GM12878 (cell line): ENCODE data around the gene FIZ1. TPM values are rescaled to one million over a fixed set of nuclear protein-coding genes. Genes with fewer than 3 reads are reported as not detected.

Experiments used
- ATAC-seq: fragments of 200-7000 bp; cut with Tn5 transposase; 3 replicates; pipeline ENCODE4 v1.9.1; 2020; ENCODE audit warnings: mild to moderate bottlenecking, moderate library complexity
- BruUV-seq: library from RNA; stranded (reverse); fragments of 400-500 nt; replicated peaks from 2 replicates; lab custom pipeline; 2021; lab: Mats Ljungman, UMichigan
- CTCF ChIA-PET: fragments of 300-600 bp; sonication (Branson Sonifier 250); formaldehyde crosslinking; extraction: SDS; loops from one replicate; lab custom pipeline; 2021; ENCODE audit warnings: inconsistent platforms; lab: Yijun Ruan, JAX
- POLR2A ChIA-PET: fragments of 350-600 bp; formaldehyde crosslinking; extraction: SDS; loops from one replicate; lab custom pipeline; 2021; ENCODE audit warnings: inconsistent platforms; lab: Charles Lee
- RAD21 ChIA-PET: fragments of 300-600 bp; sonication (Branson Sonifier 250); formaldehyde crosslinking; loops from one replicate; lab custom pipeline; 2023; ENCODE audit warnings: antibody characterized with exemption; ENCODE audit not compliant: unreplicated experiment; lab: Charles Lee
- SMC1A ChIA-PET: fragments of 300-600 bp; sonication (Branson Sonifier 250); formaldehyde crosslinking; loops from one replicate; lab custom pipeline; 2023; ENCODE audit not compliant: unreplicated experiment, uncharacterized antibody; lab: Charles Lee
- DNase-seq: peaks from one replicate; pipeline ENCODE4 v3.0.0-alpha.2; 2011; ENCODE audit warnings: low read depth, low spot score
- FAIRE-seq: peaks from 3 replicates; lab custom pipeline; 2011; peaks lifted over from hg19 to GRCh38; lab: Jason Lieb, UNC
- H2AFZ ChIP-seq: 2 replicates; pipeline ENCODE4 v1.6.0; 2011; ENCODE audit warnings: low read depth, low read length, control low read depth; ENCODE audit not compliant: control insufficient read depth
- H3K27ac ChIP-seq: 2 replicates; pipeline ENCODE4 v1.5.1; 2011; ENCODE audit warnings: control low read depth; ENCODE audit not compliant: control insufficient read depth, insufficient read depth
- H3K27me3 ChIP-seq, 2 experiments: replicated peaks in 1 of 2; 2 replicates each; pipeline versions ENCODE4 v1.6.0 to v1.6.1; 2011; ENCODE audit warnings: low read length in 1 of 2; ENCODE audit not compliant: control insufficient read depth in 2 of 2, insufficient read depth in 2 of 2
- H3K36me3 ChIP-seq, 2 experiments: 2 replicates each; pipeline ENCODE4 v1.5.1; 2011; ENCODE audit warnings: low read length in 1 of 2; ENCODE audit not compliant: control insufficient read depth in 2 of 2, insufficient read depth in 2 of 2
- H3K4me1 ChIP-seq: 2 replicates; pipeline ENCODE4 v1.6.1; 2011; ENCODE audit warnings: mild to moderate bottlenecking, low read length, moderate library complexity, mixed read lengths; ENCODE audit not compliant: control insufficient read depth, insufficient read depth
- H3K4me2 ChIP-seq: 2 replicates; pipeline ENCODE4 v1.6.0; 2011; ENCODE audit warnings: control low read depth; ENCODE audit not compliant: control insufficient read depth, insufficient read depth
- H3K4me3 ChIP-seq: fragments of 200-600 bp; sonication (generic); 2 replicates; pipeline ENCODE4 v1.5.1; 2016
- H3K79me2 ChIP-seq: 2 replicates; pipeline ENCODE4 v1.6.0; 2011; ENCODE audit warnings: low read length; ENCODE audit not compliant: control insufficient read depth, insufficient read depth
- H3K9ac ChIP-seq: 2 replicates; pipeline ENCODE4 v1.8.0; 2011; ENCODE audit warnings: low read length, control low read depth, mixed read lengths; ENCODE audit not compliant: control insufficient read depth, insufficient read depth
- H3K9me3 ChIP-seq: replicated peaks from 3 replicates; pipeline ENCODE4 v1.5.1; 2011; ENCODE audit warnings: mild to moderate bottlenecking, low read length; ENCODE audit not compliant: control insufficient read depth, insufficient read depth
- H4K20me1 ChIP-seq: 2 replicates; pipeline ENCODE4 v1.6.0; 2011; ENCODE audit not compliant: control insufficient read depth, insufficient read depth
- CBFB ChIP-seq: IDR thresholded peaks from 2 replicates; pipeline ENCODE4 v1.6.1; 2016; ENCODE audit warnings: antibody characterized with exemption, low read depth
- EP300 ChIP-seq, 2 experiments: fragments of 150-350 bp in 1 of 2; IDR thresholded peaks; 2 replicates each; pipeline ENCODE4 v1.6.1; 2011 to 2012; ENCODE audit warnings: low read depth in 2 of 2, low read length in 2 of 2, borderline replicate concordance in 1 of 2, improper control_type of control experiment in 1 of 2, inconsistent platforms in 1 of 2; ENCODE audit not compliant: control insufficient read depth in 1 of 2
- JUND ChIP-seq: IDR thresholded peaks from 2 replicates; pipeline ENCODE4 v1.6.1; 2012; ENCODE audit warnings: low read depth, mild to moderate bottlenecking, low read length, improper control_type of control experiment, moderate library complexity
- MTA2 ChIP-seq: fragments of 450-650 bp; IDR thresholded peaks from 2 replicates; pipeline ENCODE4 v1.6.1; 2016; ENCODE audit warnings: low read depth, mild to moderate bottlenecking, moderate library complexity
- MTA3 ChIP-seq: IDR thresholded peaks from 2 replicates; pipeline ENCODE4 v1.6.1; 2012; ENCODE audit warnings: low read length, inconsistent platforms, borderline replicate concordance
- MXI1 ChIP-seq: fragments of 150-350 bp; IDR thresholded peaks from 2 replicates; pipeline ENCODE4 v1.6.1; 2011; ENCODE audit warnings: low read depth, mild to moderate bottlenecking, inconsistent platforms, low read length, improper control_type of control experiment
- NBN ChIP-seq: fragments of 450-650 bp; IDR thresholded peaks from 2 replicates; pipeline ENCODE4 v1.6.1; 2016
- NR2F1 ChIP-seq: fragments of 450-650 bp; conservative IDR thresholded peaks from 2 replicates; pipeline ENCODE4 v1.6.1; 2017; ENCODE audit warnings: mild to moderate bottlenecking
- PML ChIP-seq: IDR thresholded peaks from 2 replicates; pipeline ENCODE4 v1.6.1; 2012; ENCODE audit warnings: low read length, inconsistent platforms
- POLR2A ChIP-seq: IDR thresholded peaks from 2 replicates; pipeline ENCODE4 v1.6.1; 2011; ENCODE audit warnings: low read depth, mild to moderate bottlenecking, low read length
- POLR2AphosphoS2 ChIP-seq: IDR thresholded peaks from 2 replicates; pipeline ENCODE4 v1.6.1; 2011; ENCODE audit warnings: low read depth, mild to moderate bottlenecking, low read length, improper control_type of control experiment, moderate library complexity
- POU2F2 ChIP-seq: IDR thresholded peaks from 3 replicates; pipeline ENCODE4 v1.6.1; 2011; ENCODE audit warnings: low read depth, mild to moderate bottlenecking, low read length, borderline replicate concordance
- SIN3A ChIP-seq: IDR thresholded peaks from 2 replicates; pipeline ENCODE4 v1.6.1; 2012; ENCODE audit warnings: low read depth, low read length, improper control_type of control experiment
- SMC3 ChIP-seq: IDR thresholded peaks from 2 replicates; pipeline ENCODE4 v1.6.1; 2011; ENCODE audit warnings: low read length, improper control_type of control experiment, borderline replicate concordance
- SUZ12 ChIP-seq: fragments of 200-600 bp; sonication (generic); IDR thresholded peaks from one replicate; pipeline ENCODE4 v1.6.1; 2018; ENCODE audit warnings: antibody characterized with exemption, mild to moderate bottlenecking; ENCODE audit not compliant: unreplicated experiment
- TBL1XR1 ChIP-seq: IDR thresholded peaks from 2 replicates; pipeline ENCODE4 v1.6.1; 2012; ENCODE audit warnings: low read depth, low read length, improper control_type of control experiment
- ZNF217 ChIP-seq: fragments of 450-650 bp; IDR thresholded peaks from 2 replicates; pipeline ENCODE4 v1.6.1; 2017; ENCODE audit warnings: antibody characterized with exemption, mild to moderate bottlenecking
- ZNF384 ChIP-seq: IDR thresholded peaks from 2 replicates; pipeline ENCODE4 v1.6.1; 2012; ENCODE audit warnings: low read depth, mild to moderate bottlenecking, low read length, improper control_type of control experiment, borderline replicate concordance
- WGBS: methylation state at CpG from one replicate; pipeline ENCODE4 v1.1.6; 2016; ENCODE audit warnings: low lambda C conversion rate; ENCODE audit not compliant: insufficient replicate concordance, insufficient coverage; ENCODE audit errors: missing lambda C conversion rate; 5-methylcytosine and 5-hydroxymethylcytosine counted together
- in situ Hi-C: fragments of 300-500 bp; cut with MboI; formaldehyde crosslinking; loops from 9 replicates; pipeline ENCODE4 v1.14.3; 2018; ENCODE audit warnings: mixed read lengths
- intact Hi-C: fragments of 100-400 bp; cut with micrococcal nuclease; formaldehyde crosslinking; loops from one replicate; pipeline ENCODE4 v1.14.2; 2022; ENCODE audit not compliant: unreplicated experiment
- polyA plus RNA-seq, 11 experiments: library from polyadenylated mRNA; depleted of rRNA in 4 of 11; unstranded in 6 of 11; stranded (reverse) in 5 of 11; fragments of >200 nt; fragmentation: Nextera tagmentation in 4 of 11; fragmentation: Illumina TruSeq in 1 of 11; extraction: Ambion mirVana in 4 of 11; extraction: Trizol in 1 of 11; gene quantifications; 1 replicate in 1 of 11; 2 replicates in 10 of 11; pipeline versions ENCODE4 v1.2.1 to v1.2.3, GENCODE V29; 2011 to 2016; ENCODE audit warnings: inconsistent platforms in 2 of 11, missing spikeins in 2 of 11, low read depth in 1 of 11
- total RNA-seq, 4 experiments: library from RNA; depleted of rRNA in 3 of 4; stranded (reverse); fragments of >200 nt in 3 of 4; fragmentation: Illumina TruSeq in 1 of 4; extraction: Trizol in 1 of 4; gene quantifications; 2 replicates each; pipeline versions ENCODE4 v1.2.1 to v1.2.3, GENCODE V29; 2013 to 2021
- TF ChIP-seq, protein P1 (sequence below): fragments of 450-650 bp; IDR thresholded peaks from 2 replicates; pipeline ENCODE4 v1.6.1; 2018; ENCODE audit warnings: mild to moderate bottlenecking, low read depth, moderate library complexity; ENCODE audit not compliant: partially characterized antibody
- TF ChIP-seq, protein P2 (sequence below): IDR thresholded peaks from 2 replicates; pipeline ENCODE4 v1.6.1; 2012; ENCODE audit warnings: low read depth, low read length, improper control_type of control experiment

Gene FIZ1
- total and polyA plus RNA-seq, 10 of the 15 experiments (the other 5 are each of a cell fraction or from before 2014, with no cell fraction given) = 0.60 to 16.8 (median 4.2) TPM

DNA sequence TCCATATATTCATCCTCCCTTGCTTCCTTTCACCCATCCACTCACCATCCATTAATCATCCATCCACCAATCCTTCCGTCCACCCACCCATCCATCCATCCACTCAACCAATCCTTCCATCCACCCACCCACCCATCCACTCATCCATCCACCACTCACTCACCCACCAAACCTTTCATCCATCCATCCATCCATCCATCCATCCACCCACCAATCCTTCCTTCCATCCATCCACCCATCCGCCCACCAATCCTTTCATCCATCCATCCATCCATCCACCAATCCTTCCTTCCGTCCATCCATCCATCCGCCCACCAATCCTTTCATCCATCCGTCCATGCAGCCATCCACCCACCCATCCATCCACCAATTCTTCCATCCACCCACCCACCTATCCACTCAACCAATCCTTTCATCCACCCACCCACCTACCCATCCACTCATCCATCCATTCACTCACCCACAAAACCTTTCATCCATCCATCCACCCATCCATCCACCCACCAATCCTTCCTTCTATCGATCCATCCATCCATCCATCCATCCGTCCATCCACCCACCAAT is 56.9 kb downstream of the FIZ1 start:
- no peak overlapping the region for H3K4me3 ChIP-seq
- ChIA-PET RAD21 (no interaction called here), SMC1A (no interaction called here), POLR2A (no interaction called here), CTCF (no interaction called here)
- FAIRE-seq = no peak
- in situ Hi-C loops = no loop called here
- H3K9ac ChIP-seq = no peak overlapping the region
- TF ChIP-seq ZNF384 (no peak), POLR2AphosphoS2 (no peak), MTA3 (no peak), MTA2 (no peak), PML (no peak), SMC3 (no peak), EP300 (IDR thresholded peaks at IDR 0.05; ENCODE audit: borderline replicate concordance in 1 of 2, control insufficient read depth in 1 of 2, low read depth in 2 of 2, low read length in 2 of 2) (no peak), ZNF217 (no peak), POLR2A (no peak), NR2F1 (no peak), NBN (no peak), MXI1 (no peak), TBL1XR1 (no peak), JUND (no peak), POU2F2 (no peak), SUZ12 (no peak), SIN3A (no peak), CBFB (no peak)
- TF ChIP-seq, protein P1, sequence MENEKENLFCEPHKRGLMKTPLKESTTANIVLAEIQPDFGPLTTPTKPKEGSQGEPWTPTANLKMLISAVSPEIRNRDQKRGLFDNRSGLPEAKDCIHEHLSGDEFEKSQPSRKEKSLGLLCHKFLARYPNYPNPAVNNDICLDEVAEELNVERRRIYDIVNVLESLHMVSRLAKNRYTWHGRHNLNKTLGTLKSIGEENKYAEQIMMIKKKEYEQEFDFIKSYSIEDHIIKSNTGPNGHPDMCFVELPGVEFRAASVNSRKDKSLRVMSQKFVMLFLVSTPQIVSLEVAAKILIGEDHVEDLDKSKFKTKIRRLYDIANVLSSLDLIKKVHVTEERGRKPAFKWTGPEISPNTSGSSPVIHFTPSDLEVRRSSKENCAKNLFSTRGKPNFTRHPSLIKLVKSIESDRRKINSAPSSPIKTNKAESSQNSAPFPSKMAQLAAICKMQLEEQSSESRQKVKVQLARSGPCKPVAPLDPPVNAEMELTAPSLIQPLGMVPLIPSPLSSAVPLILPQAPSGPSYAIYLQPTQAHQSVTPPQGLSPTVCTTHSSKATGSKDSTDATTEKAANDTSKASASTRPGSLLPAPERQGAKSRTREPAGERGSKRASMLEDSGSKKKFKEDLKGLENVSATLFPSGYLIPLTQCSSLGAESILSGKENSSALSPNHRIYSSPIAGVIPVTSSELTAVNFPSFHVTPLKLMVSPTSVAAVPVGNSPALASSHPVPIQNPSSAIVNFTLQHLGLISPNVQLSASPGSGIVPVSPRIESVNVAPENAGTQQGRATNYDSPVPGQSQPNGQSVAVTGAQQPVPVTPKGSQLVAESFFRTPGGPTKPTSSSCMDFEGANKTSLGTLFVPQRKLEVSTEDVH = no peak
- TF ChIP-seq, protein P2, sequence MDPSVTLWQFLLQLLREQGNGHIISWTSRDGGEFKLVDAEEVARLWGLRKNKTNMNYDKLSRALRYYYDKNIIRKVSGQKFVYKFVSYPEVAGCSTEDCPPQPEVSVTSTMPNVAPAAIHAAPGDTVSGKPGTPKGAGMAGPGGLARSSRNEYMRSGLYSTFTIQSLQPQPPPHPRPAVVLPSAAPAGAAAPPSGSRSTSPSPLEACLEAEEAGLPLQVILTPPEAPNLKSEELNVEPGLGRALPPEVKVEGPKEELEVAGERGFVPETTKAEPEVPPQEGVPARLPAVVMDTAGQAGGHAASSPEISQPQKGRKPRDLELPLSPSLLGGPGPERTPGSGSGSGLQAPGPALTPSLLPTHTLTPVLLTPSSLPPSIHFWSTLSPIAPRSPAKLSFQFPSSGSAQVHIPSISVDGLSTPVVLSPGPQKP = no peak
- no peak overlapping the region for H3K27ac ChIP-seq
- no TSS peak for BruUV-seq
- intact Hi-C loops = no loop called here
- no peaks in the 10 kb centered on the region for H4K20me1 ChIP-seq
- 13% methylated on average over 5 of the region's 7 CpGs for WGBS
- H3K4me2 ChIP-seq = no peak overlapping the region
- DNase-seq = no peak
- peaks cover 0 to 1% of the 10 kb centered on the region in 2 experiments; a peak in 2 of 4 replicates for H3K27me3 ChIP-seq
- no peaks in the 10 kb centered on the region for H3K4me1 ChIP-seq
- no peaks in the 10 kb centered on the region for H3K36me3 ChIP-seq
- H3K9me3 ChIP-seq = no peaks in the 10 kb centered on the region
- no peak for ATAC-seq
- no peak overlapping the region for H2AFZ ChIP-seq
- no peaks in the 10 kb centered on the region for H3K79me2 ChIP-seq
